CD4-positive, alpha-beta T cell treated with Interleukin-1 beta for 1 hour (primary cell): ENCODE measurements around the gene STOX2.

Experiments used
- DNase-seq, 2 donors: peaks; one replicate each; pipeline ENCODE4 v3.0.0-alpha.2; 2020 to 2022

The STOX2 gene

GRCh38 chr4:183905081-183905592 lies at the start of gene STOX2:
TSS of gene STOX2 (plus strand) at chr4:183905307. CDS start at chr4:183906791, 1,484 bp downstream.
- DNase-seq: peak in 1 of 2 donors; percentile 5

GRCh38 chr4:183855323-183856190 lies 49.5 kb upstream of the STOX2 start:
- no peak for DNase-seq

- DNase-seq: no peak
These were observed 48.1 kb upstream of the STOX2 start for GRCh38 chr4:183857040-183857439.

- DNase-seq: no peak
These were observed 47.0 kb upstream of the STOX2 start for GRCh38 chr4:183858011-183858615.

- no peak for DNase-seq
These were observed 45.0 kb upstream of the STOX2 start for GRCh38 chr4:183860119-183860518.

GRCh38 chr4:183860731-183861130 lies 44.4 kb upstream of the STOX2 start:
- DNase-seq: no peak

GRCh38 chr4:183861426-183861825 lies 43.7 kb upstream of the STOX2 start:
- no peak for DNase-seq

- DNase-seq: no peak
These were observed 41.8 kb upstream of the STOX2 start for GRCh38 chr4:183863155-183863825.

GRCh38 chr4:183867247-183867646 lies 37.9 kb upstream of the STOX2 start:
- DNase-seq: no peak

- no peak for DNase-seq
These were observed 34.1 kb upstream of the STOX2 start for GRCh38 chr4:183870997-183871396.

GRCh38 chr4:183871581-183871980 lies 33.5 kb upstream of the STOX2 start:
- DNase-seq: no peak

GRCh38 chr4:183872531-183872930 lies 32.6 kb upstream of the STOX2 start:
- no peak for DNase-seq

- DNase-seq: no peak
These were observed 31.5 kb upstream of the STOX2 start for GRCh38 chr4:183873409-183874185.

- DNase-seq: no peak
These were observed 29.8 kb upstream of the STOX2 start for GRCh38 chr4:183875251-183875825.

- DNase-seq: no peak
These were observed 28.7 kb upstream of the STOX2 start for GRCh38 chr4:183876268-183876934.

- DNase-seq: no peak
These were observed 26.7 kb upstream of the STOX2 start for GRCh38 chr4:183878251-183878970.

- DNase-seq: no peak
These were observed 19.8 kb upstream of the STOX2 start for GRCh38 chr4:183885205-183885720.

GRCh38 chr4:183887351-183887750 lies 17.8 kb upstream of the STOX2 start:
- DNase-seq: no peak

GRCh38 chr4:183888564-183888963 lies 16.5 kb upstream of the STOX2 start:
- DNase-seq: no peak

GRCh38 chr4:183889190-183889589 lies 15.9 kb upstream of the STOX2 start:
- no peak for DNase-seq

- no peak for DNase-seq
These were observed 7.9 kb upstream of the STOX2 start for GRCh38 chr4:183897193-183897592.
